GM10266 (cell line): ENCODE measurements around the gene ARHGEF37.

Source experiments
- DNase-seq: peaks from one replicate; pipeline ENCODE4 v3.0.0; 2012; ENCODE audit errors: extremely low spot score
- CTCF ChIP-seq: IDR thresholded peaks from 2 replicates; pipeline ENCODE4 v1.5.1; 2012; ENCODE audit warnings: mild to moderate bottlenecking, low read depth; ENCODE audit not compliant: control insufficient read depth, insufficient read depth; ENCODE audit errors: missing control alignments

Gene ARHGEF37

DNA sequence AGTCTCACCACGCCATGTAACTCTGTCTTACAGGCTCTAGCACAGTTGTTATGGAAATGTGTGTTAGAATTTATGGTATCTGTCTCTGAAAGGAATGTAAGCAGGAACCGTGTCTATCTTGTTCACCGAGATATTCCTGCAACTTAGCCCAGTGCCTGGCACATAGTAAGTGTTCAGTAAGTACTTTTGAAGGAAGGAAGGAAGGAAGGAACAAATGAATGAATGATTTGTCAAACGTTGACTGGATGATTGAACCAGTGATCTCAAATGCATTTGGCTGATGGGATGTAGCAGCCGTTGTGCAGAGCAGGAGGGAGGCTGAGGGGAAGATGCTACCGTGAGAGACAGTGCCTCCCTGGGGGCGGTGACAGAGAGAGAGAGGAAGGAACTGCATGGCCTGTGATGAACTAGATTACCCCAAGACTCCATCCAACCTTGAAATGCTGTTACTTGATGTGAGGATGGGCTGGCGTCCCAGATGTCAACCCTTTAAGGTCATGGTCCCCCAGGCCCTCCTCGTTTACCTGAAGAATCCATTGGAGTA, 101.3 kb downstream of the ARHGEF37 start:
- TF ChIP-seq CTCF: no peak
- no peak for DNase-seq

DNA sequence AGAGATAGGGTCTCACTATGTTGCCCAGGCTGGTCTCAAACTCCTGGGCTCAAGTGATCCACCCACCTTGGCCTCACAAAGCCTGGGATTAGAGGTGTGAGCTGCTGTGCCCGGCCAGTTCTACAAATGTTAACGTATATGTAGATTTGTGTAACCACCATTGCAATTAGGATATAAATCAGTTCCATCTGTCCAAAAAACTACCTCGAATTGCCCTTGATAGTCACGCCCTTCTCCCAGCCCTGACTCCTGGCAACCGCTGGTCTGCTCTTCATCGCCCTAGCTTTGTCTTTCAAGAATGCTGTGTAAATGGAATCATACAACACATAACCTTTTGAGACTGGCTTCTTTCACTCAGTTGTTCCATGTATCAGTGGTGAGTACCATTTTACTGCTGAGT, 102.7 kb downstream of the ARHGEF37 start:
- no peak for TF ChIP-seq CTCF

GRCh38 chr5:149684371-149684770, 103.1 kb downstream of the ARHGEF37 start:
- no peak for DNase-seq
- TF ChIP-seq CTCF: no peak

More for the DNA sequence above, 102.7 kb downstream of the ARHGEF37 start:
- DNase-seq: no peak
